Globus pallidus (tissue), 1 donor: ENCODE data around the gene HPCAL1.
A peak's percentile ranks its signal among the peaks of the same experiment; 100 is the strongest.
"Not testable (repeated sequence)": the region's sequence is repeated elsewhere in the genome, so short reads cannot be mapped to it uniquely, and the experiment has no call there.

Source experiments
- DNase-seq: peaks from one replicate; pipeline ENCODE4 v3.0.0-alpha.2; 2015; ENCODE audit warnings: low spot score

The HPCAL1 gene

DNA sequence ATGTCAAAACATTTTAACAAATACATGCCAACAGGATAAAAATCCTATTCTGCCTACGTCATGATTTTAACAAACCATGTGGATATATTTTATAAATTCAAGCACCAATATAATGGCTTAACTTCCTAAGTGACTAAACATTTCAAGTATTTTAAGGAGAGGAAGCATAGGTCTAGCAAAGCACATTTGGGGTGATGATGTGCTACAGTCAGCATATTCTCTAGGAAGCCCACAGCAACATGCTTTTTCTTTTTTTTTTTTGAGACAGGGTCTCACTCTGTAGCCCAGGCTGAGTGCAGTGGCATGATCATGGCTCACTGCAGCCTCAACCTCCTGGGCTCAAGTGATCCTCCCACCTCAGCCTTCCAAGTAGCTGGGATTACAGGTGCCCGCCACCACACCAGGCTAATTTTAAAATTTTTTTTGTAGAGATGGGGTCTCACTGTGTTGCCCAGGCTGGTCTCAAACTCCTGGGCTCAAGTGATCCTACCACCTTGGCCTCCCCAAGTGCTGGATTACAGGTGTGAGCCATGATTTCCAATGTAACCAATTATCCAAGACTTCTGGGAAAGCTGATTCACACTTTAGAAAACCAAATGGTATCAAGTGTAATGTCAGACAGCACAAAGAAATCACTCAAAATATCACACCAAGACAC, 139.9 kb downstream of the HPCAL1 start:
- DNase-seq, result not testable (repeated sequence)

DNA sequence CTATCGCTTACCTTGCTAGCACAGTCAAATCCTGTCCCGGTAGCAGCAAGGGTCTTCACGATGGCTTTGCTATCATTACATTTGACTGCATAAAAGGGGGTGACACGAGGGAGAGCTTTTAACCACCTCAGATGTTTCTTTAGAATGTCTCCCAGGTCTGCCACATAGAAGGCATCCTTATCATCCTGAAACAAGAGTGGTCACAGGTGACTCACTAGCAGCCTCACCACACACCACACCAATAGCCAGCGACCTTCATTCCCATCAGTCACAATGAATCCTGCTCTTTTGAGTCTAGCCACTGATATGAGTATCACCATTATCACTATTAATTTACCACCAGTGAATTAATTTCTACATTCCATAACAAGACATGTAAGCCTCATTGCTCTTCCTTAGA, 141.8 kb downstream of the HPCAL1 start:
- DNase-seq, result no peak

DNA sequence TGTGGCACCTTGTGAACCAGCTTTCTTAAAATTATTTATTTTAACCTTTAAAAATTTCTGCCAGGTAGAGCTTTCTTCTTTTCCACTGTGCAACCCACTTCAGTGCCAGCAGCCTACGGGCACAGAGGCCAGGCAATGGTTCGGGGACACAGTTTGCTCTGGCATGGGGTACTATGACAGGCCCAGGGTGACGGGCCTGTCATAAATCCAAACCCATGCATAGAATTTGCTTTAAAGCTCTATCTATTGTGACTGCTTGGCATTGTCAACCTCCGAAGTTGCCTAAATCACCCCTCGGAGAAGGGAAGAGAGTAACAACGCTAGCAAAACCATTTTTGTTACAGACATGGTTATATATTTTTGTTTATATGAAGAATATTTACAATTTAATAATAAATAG, 143.9 kb downstream of the HPCAL1 start:
- no peak for DNase-seq

DNA sequence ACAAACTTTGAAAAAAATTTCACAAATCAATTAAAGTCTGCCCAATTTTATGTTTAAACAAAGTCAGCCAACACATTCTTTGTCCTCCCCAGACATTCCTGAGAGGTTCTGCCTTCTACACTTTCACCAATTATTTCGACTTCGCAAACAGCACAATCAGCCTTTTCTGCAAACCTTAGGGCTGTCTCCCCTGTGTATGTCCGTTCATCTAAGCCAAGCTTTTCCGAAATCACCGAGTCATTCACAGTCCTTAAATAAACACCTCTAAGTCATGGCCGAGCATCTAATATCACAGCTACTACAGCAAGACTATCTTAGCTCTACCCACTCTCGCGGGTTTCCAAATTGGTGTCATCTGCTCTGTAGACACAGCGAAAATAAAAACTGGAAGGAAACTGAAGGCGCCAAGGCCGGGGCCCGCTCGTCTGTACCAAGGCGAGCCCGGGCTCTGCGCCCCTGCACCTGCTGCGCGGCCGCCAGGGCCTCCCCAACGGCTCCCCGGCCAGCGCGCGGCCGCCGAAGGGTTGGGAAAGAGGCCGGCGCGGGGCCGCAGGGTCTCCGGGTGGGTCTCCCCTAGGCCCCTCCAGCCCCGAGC, 144.7 kb downstream of the HPCAL1 start:
- peak; percentile 57 for DNase-seq

DNA sequence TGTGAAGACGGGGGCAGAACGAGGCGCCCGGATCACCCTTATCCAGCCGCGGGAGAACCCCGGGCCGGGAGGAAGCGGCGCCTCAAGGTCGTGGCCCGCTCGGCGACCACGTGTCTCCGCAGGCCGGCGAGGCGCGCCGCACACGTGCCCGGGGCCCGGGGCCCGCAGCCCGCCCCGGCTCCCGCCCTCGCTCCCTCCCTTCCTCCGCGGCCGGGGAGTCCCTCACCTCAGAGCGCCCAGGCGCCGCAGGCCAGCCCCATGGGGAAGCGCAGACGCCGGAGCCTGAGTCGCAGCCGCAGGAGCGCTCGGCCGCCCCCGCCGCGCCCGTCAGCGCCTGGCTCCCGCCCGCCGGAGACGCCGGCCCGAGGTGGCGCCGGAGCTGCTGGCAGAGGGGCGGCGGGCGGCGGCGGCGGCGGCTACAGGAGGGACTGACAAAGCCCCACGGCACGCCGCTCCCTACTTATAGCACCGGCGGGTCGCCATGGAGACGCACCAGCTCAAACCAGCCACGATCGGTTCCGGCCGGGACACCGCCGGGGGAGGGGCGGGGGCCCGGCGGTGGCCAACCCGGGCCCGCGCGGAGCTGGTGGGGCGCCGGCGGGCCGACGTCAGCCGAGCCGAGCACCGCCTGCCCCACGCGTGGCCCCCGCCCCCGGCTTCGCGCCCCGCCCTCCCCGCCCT, 145.3 kb downstream of the HPCAL1 start, which contains the start of gene ODC1:
TSS of gene ODC1 (minus strand) at position 433 of the 681 bp plus-strand sequence. CDS start 3,295 bp downstream, outside the sequence.
- peak; percentile 88 for DNase-seq

DNA sequence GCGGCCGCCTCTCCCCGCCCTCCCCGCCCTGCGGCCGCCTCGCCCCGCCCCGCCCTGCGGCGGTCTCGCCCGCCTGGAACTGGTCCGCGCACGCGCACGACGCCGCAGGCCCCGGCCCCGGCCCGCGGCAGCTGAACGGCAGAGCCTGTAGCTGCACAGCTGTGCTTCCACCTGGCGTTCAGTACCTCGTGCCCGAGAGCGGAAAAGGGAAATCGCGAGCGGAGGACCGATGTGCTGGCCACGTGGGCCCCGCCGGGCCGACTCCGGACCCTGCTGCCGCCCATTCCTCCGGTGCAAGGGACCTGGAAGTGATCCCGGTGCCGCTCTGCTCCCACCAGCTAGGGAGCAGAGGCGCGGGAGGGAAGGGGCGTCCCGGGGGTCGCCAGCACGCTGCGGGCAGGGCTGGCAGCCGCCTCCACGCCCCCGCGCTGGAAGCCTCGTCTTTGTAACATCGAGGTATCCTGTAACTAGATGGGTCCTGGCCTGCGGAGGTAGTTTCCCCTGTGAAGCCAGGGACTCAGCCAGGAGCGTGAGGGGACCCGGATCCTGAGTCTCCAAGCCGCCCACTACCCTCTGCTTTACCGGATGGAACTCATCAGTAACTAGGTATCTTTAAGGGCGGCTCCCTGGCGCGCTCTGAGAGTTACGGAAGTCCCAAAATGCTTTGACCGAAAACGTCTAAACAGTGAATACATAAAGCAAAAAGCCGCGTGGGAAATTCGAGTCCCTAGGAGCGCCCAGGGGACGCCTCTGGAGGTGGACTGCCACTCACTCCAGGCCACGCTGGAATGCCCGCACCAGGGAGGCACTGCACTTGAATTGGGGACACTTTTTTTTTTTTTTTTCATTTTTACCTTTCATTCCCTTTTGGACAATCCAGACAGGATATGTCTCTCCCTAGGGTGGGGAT, 146.1 kb downstream of the HPCAL1 start:
- peak; percentile 30 for DNase-seq

DNA sequence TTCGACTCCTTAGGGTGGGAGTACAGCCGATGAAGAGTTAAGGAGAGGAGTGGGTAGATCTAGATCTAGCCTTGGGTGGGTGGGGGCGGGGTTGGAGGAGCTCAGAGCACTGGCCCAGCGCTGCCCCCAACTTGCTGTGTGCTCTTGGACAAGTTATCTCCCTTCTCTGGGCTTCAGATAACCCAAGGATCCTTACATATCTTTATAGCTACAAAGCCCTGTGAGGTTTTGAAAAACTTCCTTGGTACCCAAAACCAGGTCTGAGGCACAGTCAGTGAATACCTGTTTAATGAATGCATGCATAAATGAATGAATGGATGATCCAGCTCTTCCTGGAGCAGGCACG, 146.8 kb downstream of the HPCAL1 start:
- no peak for DNase-seq

DNA sequence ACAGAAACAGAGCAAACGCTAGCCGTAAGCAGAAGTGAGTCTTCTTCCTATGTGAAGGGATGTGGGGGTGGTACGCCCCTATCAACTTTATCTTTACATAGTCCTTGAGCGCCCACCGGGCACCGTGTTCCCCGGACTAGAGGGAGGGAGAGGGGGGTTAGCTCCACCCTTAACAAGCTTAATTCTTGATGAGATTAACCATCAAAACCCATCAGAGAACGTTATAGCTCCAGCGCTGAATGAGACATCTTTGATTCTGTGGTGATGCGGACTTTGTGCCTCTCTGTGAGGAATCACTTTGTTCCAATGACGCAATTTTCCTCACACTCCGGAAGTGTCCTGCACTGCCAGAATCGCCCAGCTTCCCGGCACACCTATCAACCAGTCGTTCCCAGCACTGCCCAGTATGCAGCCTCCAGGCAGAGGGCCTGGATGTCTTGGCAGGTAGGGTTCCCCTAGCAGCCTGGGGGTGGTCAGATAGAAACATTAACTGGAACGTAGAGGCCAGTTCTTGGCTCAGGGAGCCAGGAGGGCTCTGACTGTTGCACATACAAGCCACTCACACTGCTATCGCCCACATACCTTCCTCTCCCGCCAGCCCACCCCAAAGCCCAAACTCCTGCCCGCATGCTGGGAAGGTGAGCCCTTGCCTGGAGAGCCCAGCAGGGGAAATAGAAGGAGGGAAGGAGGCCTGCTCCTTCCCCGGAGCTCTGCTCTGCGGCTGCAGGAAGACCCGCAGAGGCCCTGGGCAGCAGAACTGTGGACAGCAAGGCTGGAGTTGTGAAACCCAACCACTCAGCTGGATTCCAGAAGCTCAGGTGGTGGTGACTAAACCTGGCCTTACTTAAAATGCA, 147.4 kb downstream of the HPCAL1 start:
- no peak for DNase-seq

DNA sequence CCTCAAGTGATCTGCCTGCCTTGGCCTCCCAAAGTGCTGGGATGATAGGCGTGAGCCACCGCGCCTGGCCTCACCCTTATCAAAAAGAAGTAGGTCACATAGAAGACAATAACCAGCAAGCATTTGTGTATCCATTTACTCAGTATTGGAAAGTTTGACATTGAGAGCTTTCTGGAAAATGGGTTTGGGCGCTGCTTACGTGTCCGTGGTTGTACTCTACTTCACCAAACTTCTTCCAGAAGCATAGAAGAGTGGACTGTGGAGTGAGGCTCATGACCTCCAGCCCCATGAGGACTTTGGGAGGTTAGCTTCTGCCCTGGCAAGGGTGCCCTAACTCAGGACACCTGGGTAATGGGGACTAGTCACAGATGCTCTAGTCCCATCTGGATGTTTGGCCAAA, 149.1 kb downstream of the HPCAL1 start:
- no peak for DNase-seq

DNA sequence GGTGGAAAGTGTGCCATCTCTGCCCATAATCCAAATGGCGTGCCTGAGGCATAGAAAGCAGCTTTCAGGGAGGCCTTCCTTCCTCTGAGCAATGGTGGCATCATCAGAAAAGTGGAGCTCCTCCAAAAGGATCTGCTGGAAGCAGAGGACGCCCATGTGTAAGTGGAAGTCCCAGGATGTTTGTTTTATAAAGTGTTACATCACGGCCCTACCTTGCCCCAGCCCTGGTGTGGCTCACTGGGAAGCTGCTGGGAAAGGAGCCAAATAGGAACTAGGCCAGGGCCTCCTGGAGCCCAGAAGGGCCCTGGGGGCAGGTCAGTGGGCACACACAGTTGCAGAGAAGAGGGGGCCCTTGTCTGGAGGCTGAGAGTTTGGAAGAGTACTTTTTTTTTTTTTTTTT, 149.6 kb downstream of the HPCAL1 start:
- DNase-seq, result no peak

DNA sequence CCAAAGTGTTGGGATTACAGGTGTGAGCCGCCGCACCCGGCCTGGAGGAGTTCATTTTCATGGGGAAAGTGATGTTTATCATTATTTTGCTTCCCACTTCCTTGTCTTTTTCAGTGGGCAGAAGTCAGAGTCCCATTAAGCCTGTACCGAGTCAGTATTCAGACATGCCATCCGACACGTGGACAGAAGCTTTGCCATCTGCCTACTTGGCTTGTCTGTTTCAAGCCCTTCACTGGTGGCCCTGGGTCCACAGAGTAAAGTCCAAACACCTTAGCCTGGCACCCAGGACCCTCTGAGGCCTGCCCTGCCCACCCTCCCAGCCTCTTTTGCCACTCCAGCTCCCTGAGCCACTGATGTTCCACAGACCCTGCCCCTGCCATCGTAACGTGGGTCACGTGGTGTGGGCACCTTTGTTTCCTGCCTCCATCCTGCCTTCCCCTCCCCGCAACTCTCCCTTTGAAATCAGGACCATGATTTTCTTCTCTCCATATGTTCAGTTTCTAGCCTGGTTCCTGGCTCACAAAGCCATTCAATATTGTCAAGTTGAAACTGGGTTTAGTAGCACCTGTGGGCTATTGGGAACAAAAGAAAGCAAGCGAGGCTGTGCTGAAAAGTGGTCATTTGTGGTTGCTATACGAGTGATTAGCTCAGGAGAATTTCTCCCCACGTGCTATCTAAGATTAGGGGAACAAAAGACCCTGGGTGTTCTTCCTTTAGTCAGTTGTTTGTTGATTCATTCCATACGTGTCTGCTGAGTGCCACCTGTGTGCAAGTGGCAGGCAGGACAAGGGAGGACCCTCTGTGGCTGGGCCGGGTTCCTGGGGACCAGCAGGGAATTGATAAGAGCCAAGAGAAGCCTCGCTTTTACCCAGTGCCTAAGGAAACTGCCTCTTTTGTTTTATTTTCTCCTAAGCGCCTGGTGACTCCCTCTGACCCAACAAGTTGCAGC, 150.5 kb downstream of the HPCAL1 start:
- DNase-seq, result no peak

DNA sequence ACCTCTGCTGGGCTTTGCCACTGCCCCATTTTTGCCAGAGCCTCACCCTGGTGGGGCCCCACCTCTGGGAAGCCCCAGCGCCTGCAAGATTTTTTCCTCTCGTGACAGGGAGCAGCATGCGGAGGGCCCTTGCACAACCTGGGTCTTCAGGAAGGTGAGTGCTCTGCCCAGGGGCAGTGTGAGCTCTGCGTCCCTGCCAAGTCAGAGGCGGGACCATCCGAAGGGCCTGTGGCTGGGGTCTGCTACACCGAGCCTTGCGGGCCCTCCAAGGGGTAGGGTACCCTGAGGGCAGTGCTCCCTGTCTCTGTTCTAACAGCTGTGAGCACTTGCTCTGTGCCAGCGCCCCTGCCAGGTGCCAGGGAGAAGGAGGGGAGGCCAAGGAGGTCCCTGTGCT, 151.2 kb downstream of the HPCAL1 start:
- no peak for DNase-seq

DNA sequence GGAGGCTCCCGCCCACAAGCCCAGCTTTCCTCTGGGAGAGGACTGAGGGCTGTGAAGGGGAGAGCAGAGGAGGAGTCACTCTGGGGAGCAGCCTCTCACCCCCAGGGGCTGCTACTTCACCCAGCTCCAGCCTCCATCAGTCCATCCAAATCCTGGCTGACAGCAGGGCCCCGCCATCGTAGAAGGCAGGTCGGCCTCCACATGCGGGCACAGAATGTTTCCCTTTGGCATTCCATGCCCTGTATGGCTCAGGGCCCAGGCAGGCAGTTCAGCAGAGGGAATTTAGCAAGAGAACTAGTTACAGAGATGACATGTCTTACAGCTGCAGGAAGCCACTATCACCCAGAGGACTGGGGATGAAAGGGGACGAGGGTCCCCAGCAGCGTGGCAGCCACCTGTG, 151.8 kb downstream of the HPCAL1 start:
- DNase-seq, result no peak

DNA sequence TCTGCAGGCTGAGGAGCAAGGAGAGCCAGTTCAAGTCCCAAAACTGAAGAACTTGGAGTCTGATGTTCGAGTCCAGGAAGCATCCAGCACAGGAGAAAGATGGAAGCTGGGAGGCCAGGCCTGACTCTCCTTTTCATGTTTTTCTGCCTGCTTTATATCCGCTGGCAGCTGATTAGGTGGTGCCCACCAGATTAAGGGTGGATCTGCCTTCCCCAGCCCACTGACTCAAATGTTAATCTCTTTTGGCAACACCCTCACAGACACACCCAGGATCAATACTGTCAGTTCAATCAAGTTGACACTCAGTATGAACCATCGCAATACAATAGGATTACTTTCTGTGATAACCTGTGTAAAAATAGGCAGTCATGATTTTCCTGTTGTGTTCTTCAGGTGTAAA, 154.5 kb downstream of the HPCAL1 start:
- not testable (repeated sequence) for DNase-seq

DNA sequence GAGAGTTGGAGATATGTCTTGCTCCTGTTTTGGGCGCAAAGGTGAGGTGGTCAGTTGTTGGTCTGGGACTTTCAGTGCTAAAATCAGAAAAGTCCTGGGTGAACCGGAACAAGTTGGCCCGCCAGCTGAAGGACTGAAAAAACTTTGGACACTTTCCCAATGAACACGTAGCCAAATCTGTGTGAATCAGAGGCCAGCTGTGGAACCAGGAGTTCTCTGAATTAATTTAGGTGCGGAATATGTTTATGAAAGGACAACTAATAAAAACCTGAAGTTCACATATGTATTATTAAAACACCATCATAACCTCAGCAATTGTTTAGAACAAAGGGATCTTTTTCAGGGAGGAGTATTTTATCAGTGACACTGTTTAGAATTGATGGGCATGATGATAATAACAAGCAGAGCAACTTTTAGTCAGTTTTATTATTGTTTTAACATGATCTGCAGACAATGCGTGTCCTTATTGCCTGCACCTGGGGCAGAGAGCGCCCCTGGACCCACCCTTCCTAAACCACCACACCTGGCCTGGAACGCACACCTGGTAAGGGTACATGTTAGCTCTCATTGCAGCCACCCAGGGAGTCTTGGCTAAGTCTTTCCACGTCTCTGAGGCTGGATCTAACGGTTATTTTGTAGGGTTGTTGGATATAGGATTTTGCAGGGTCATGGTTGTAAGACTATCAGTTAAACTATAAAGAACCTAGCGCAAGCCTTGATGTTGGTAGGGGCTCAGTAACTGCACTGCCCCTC, 155.3 kb downstream of the HPCAL1 start:
- no peak for DNase-seq

DNA sequence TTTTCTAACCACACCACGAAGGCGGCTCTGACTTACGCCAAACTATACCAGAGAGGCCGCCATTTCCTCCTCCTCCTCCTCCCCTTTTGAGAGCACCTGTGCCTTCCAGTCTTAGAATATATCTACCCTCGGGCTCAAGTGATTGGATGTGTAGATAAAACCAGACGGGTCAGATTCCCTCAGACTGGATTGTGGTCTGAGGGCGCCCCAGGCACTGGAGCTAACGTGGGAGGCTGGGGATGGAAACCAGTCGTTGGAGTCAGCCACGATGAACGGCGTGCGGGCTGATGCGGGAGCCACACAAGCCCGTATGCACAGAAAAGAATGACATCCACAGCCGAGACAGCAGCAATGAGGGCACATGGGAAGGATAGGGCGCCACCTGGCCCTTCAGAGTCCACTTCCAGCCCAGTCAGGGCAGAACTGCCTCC, 157.7 kb downstream of the HPCAL1 start:
- no peak for DNase-seq

DNA sequence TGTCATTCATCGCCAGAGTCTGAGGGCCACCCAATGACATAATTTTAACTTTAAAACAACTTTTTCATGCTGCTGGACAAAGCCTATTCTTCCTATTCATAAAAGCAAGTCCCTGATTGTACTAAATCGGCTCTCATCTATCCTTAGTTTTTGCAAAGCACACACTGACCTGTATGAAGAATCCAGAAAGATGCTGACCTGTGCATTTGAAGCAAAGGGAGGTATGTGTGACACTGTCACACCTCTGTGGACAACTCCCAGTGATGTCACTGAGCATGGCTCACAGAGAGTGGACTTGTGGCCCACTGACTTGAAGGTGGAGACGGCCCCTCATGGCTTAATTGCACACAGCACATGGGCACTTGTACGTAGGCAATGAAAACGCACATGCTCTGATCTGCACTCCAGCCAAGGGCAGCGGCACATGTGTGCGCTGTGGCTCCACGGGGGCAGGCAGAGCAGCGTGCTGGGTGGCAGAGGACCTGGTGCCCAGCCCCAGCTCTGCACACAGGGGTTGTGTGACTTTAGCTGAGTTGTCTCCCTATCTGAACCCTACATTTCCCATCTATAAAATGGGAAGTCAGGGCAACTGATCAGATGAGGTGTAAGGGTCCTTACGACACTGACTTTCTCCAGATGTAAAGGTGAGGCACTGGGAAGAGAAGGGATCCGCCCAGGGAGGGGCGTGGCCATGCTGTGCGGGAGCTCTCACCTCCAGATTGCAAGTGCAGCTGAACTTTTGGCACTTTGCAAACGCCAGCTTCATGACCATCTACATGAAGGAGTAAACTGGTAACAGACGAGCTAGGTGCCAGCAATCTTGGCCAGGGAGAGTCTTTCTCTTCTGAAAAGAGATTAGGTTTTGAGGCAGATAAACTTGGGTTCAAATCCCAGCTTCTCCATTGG, 159.7 kb downstream of the HPCAL1 start:
- DNase-seq, result no peak

DNA sequence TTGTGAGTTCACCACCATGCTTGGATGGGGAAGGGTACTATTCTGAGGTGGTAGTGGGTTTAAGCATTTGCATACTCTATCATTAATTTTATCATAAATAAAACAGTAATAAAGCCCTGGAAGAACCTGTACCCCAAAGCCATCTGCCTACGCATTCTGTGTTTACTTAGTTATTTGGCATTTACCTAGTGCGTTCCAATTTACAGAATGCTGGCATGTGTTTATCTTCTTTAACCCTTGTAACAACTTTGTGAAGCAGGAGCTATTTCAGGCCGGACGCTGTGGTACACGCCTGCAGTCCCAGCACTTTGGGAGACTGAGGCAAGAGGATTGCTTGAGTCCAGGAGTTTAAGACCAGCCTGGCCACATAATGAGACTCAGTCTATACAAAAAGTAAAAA, 163.2 kb downstream of the HPCAL1 start:
- DNase-seq, result no peak
